Measurements from ENCODE around the gene FGF22.

GRCh38 chr19:634975-635652, 4.6 kb upstream of the FGF22 start:
- no peak for TF ChIP-seq GATA2 (IDR thresholded peaks at IDR 0.05; ENCODE audit: low read depth, low read length)
- TF ChIP-seq GATA3 (IDR thresholded peaks at IDR 0.05; ENCODE audit: low read depth, low read length), result no peak

Data from SH-SY5Y (cell line).